Astrocyte (in vitro differentiated cells and primary cell): ENCODE results near the gene UBE2M. TPM values are rescaled to one million over a fixed set of nuclear protein-coding genes. Genes with fewer than 3 reads are reported as not detected.

Source experiments
- DNase-seq: peaks from one replicate; pipeline ENCODE4 v3.0.0-alpha.2; 2010; ENCODE audit warnings: low read depth
- FAIRE-seq: peaks from 2 replicates; lab custom pipeline; 2011; peaks lifted over from hg19 to GRCh38; lab: Jason Lieb, UNC
- H2AFZ ChIP-seq: 2 replicates; pipeline ENCODE4 v1.6.0; 2012; ENCODE audit warnings: low read depth, low read length, inconsistent platforms
- H3K27ac ChIP-seq: 2 replicates; pipeline ENCODE4 v1.5.1; 2011; ENCODE audit warnings: low read depth, low read length, inconsistent platforms
- H3K27me3 ChIP-seq: 2 replicates; pipeline ENCODE4 v1.6.0; 2011; ENCODE audit warnings: low read length, inconsistent platforms; ENCODE audit not compliant: insufficient read depth
- H3K36me3 ChIP-seq: 2 replicates; pipeline ENCODE4 v1.5.1; 2011; ENCODE audit warnings: low read length, inconsistent platforms; ENCODE audit not compliant: insufficient read depth
- H3K4me1 ChIP-seq: 2 replicates; pipeline ENCODE4 v1.5.1; 2011; ENCODE audit warnings: low read length, inconsistent platforms; ENCODE audit not compliant: insufficient read depth
- H3K4me2 ChIP-seq: 2 replicates; pipeline ENCODE4 v1.6.0; 2012; ENCODE audit warnings: low read length, inconsistent platforms
- H3K4me3 ChIP-seq: 2 replicates; pipeline ENCODE4 v1.5.1; 2011; ENCODE audit warnings: low read depth, mild to moderate bottlenecking, low read length, inconsistent platforms; ENCODE audit not compliant: insufficient read depth
- H3K79me2 ChIP-seq: 2 replicates; pipeline ENCODE4 v1.6.0; 2012; ENCODE audit warnings: mild to moderate bottlenecking, low read length, inconsistent platforms; ENCODE audit not compliant: insufficient read depth
- H3K9ac ChIP-seq: 2 replicates; pipeline ENCODE4 v1.6.0; 2012; ENCODE audit warnings: mild to moderate bottlenecking, low read length, inconsistent platforms
- H3K9me3 ChIP-seq: 2 replicates; pipeline ENCODE4 v1.5.1; 2012; ENCODE audit warnings: low read depth, mild to moderate bottlenecking, low read length, inconsistent platforms; ENCODE audit not compliant: insufficient read depth
- H4K20me1 ChIP-seq: 2 replicates; pipeline ENCODE4 v1.6.0; 2012; ENCODE audit warnings: low read length, inconsistent platforms; ENCODE audit not compliant: insufficient read depth
- H3K27ac Mint-ChIP-seq: one replicate; pipeline ENCODE4 v1.8.0; 2021; ENCODE audit warnings: mild to moderate bottlenecking, mixed read lengths; ENCODE audit not compliant: unreplicated experiment
- H3K27me3 Mint-ChIP-seq: one replicate; pipeline ENCODE4 v1.8.0; 2021; ENCODE audit warnings: low read depth, mixed read lengths; ENCODE audit not compliant: unreplicated experiment
- H3K36me3 Mint-ChIP-seq: one replicate; pipeline ENCODE4 v1.8.0; 2021; ENCODE audit warnings: low read depth, mixed read lengths; ENCODE audit not compliant: unreplicated experiment
- H3K4me1 Mint-ChIP-seq: one replicate; pipeline ENCODE4 v1.8.0; 2021; ENCODE audit warnings: low read depth, mixed read lengths; ENCODE audit not compliant: unreplicated experiment
- H3K4me3 Mint-ChIP-seq: one replicate; pipeline ENCODE4 v1.8.0; 2021; ENCODE audit warnings: mild to moderate bottlenecking, moderate library complexity, mixed read lengths; ENCODE audit not compliant: unreplicated experiment
- H3K9me3 Mint-ChIP-seq: one replicate; pipeline ENCODE4 v1.8.0; 2021; ENCODE audit warnings: mild to moderate bottlenecking, mixed read lengths; ENCODE audit not compliant: unreplicated experiment
- CTCF ChIP-seq: IDR thresholded peaks from 2 replicates; pipeline ENCODE4 v1.5.1; 2011; ENCODE audit warnings: low read depth, mild to moderate bottlenecking, inconsistent platforms, low read length, moderate library complexity; ENCODE audit not compliant: insufficient read depth
- EZH2 ChIP-seq: IDR thresholded peaks from 2 replicates; pipeline ENCODE4 v1.6.1; 2012; ENCODE audit warnings: mild to moderate bottlenecking, low read length, inconsistent platforms; ENCODE audit not compliant: insufficient read depth
- total RNA-seq: library from RNA; stranded (reverse); gene quantifications from 2 replicates; pipeline ENCODE4 v1.2.1, GENCODE V29; 2021

Gene UBE2M
- total RNA-seq, 1 donor from 2014 or later = 113 TPM

- Histone ChIP-seq H3K79me2 (peaks cover 65% of the 10 kb centered on the region), H3K4me2 (peak overlapping the region; percentile 98), H2AFZ (no peak overlapping the region), H3K9me3 (no peaks in the 10 kb centered on the region), H3K4me1 (peaks cover 16% of the 10 kb centered on the region), H3K36me3 (peaks cover 40% of the 10 kb centered on the region), H3K27me3 (peaks cover 4% of the 10 kb centered on the region), H3K27ac (no peak overlapping the region), H4K20me1 (peaks cover 64% of the 10 kb centered on the region), H3K4me3 (peak overlapping the region; percentile 88), H3K9ac (peak overlapping the region; percentile 97)
- H3K27me3 Mint-ChIP-seq = peaks cover 5% of the 10 kb centered on the region
- peak overlapping the region; percentile 92 for H3K27ac Mint-ChIP-seq
- peaks cover 17% of the 10 kb centered on the region for H3K4me1 Mint-ChIP-seq
- H3K36me3 Mint-ChIP-seq = peaks cover 20% of the 10 kb centered on the region
- TF ChIP-seq EZH2 = no peak
- TF ChIP-seq CTCF = no peak
- peak overlapping the region; percentile 98 for H3K4me3 Mint-ChIP-seq
- FAIRE-seq (no peak), DNase-seq (no peak)
- peaks cover 2% of the 10 kb centered on the region for H3K9me3 Mint-ChIP-seq
Observed at GRCh38 chr19:58546019-58546530, 12.3 kb downstream of the UBE2M start.

GRCh38 chr19:58545286-58546018 lies 13.0 kb downstream of the UBE2M start:
- Histone ChIP-seq H3K36me3 (peaks cover 33% of the 10 kb centered on the region), H4K20me1 (peaks cover 58% of the 10 kb centered on the region), H3K4me1 (peaks cover 16% of the 10 kb centered on the region), H3K9me3 (no peaks in the 10 kb centered on the region), H3K27ac (peak overlapping the region; percentile 89), H3K27me3 (peaks cover 4% of the 10 kb centered on the region), H3K9ac (peak overlapping the region; percentile 97), H3K4me2 (peak overlapping the region; percentile 98), H3K4me3 (peak overlapping the region; percentile 88), H2AFZ (no peak overlapping the region), H3K79me2 (peaks cover 59% of the 10 kb centered on the region)
- FAIRE-seq (no peak), DNase-seq (no peak)
- peaks cover 2% of the 10 kb centered on the region for H3K9me3 Mint-ChIP-seq
- TF ChIP-seq CTCF (no peak), EZH2 (no peak)
- H3K4me1 Mint-ChIP-seq = peaks cover 17% of the 10 kb centered on the region
- peaks cover 6% of the 10 kb centered on the region for H3K27me3 Mint-ChIP-seq
- peak overlapping the region; percentile 98 for H3K4me3 Mint-ChIP-seq
- H3K27ac Mint-ChIP-seq = peak overlapping the region; percentile 92
- H3K36me3 Mint-ChIP-seq = peaks cover 18% of the 10 kb centered on the region
